Measurements from ENCODE around the gene RHOC. TPM values are rescaled to one million over a fixed set of nuclear protein-coding genes. Genes with fewer than 3 reads are reported as not detected.

RHOC gene
- total RNA-seq, 1 experiment from 2014 or later = 68.9 TPM

DNA sequence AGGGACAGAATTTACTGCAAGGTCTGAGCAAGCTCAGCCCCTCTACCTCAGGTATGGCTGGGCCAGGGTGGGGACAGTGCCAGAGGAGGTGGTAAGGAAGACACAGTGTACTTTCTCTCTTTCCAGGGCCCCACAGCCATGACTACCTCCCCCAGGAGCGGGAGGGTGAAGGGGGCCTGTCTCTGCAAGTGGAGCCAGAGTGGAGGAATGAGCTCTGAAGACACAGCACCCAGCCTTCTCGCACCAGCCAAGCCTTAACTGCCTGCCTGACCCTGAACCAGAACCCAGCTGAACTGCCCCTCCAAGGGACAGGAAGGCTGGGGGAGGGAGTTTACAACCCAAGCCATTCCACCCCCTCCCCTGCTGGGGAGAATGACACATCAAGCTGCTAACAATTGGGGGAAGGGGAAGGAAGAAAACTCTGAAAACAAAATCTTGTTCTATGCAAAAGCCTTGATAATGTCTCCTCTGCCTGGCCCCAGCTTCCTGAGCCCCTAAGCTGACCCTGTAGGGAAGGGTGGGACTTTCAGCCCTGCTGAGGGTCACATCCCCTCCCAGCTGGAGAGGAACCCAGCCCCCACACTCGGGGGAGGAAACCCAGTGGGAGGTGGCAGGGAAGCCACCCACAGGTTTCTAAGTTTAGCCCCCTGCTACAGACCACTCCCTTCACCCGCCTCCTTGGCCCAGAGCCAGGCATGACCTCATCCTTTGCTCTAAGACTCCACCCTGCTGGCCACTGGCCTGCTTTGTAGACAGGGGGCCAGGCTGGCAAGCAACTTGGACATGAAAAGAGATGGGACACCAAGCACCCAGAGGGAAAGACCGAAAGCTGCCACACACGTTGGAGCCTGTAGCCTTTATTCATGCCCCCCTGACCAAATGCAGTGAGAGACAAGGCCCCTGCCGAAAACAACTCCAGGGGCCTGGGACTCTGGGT lies 6.4 kb downstream of the RHOC start (continued):
- TF ChIP-seq SMAD3 (CRISPR knock-in tag; IDR thresholded peaks at IDR 0.05; ENCODE audit: borderline replicate concordance) = peak; percentile 44; the same call in 1 of the 2 replicates
- TF ChIP-seq NR3C1 (CRISPR knock-in tag; conservative IDR thresholded peaks at IDR 0.05; ENCODE audit: low read depth) = no peak
- TF ChIP-seq SOX15 (CRISPR knock-in tag; IDR thresholded peaks at IDR 0.05) = no peak
- no peak for TF ChIP-seq TP53 (CRISPR knock-in tag; IDR thresholded peaks at IDR 0.05)
- TF ChIP-seq TEAD4 (CRISPR knock-in tag; IDR thresholded peaks at IDR 0.05) = no peak
- no peak for TF ChIP-seq ZNF416 (CRISPR knock-in tag; IDR thresholded peaks at IDR 0.05)
- TF ChIP-seq, protein P1, sequence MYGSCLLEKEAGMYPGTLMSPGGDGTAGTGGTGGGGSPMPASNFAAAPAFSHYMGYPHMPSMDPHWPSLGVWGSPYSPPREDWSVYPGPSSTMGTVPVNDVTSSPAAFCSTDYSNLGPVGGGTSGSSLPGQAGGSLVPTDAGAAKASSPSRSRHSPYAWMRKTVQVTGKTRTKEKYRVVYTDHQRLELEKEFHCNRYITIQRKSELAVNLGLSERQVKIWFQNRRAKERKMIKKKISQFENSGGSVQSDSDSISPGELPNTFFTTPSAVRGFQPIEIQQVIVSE (CRISPR knock-in tag; IDR thresholded peaks at IDR 0.05; ENCODE audit: borderline replicate concordance) = no peak
- TF ChIP-seq E2F1 (CRISPR knock-in tag; IDR thresholded peaks at IDR 0.05) = no peak
- no peak for TF ChIP-seq FOXJ3 (CRISPR knock-in tag; IDR thresholded peaks at IDR 0.05; ENCODE audit: borderline replicate concordance)
- no peak for TF ChIP-seq NR2C2 (CRISPR knock-in tag; IDR thresholded peaks at IDR 0.05)
- TF ChIP-seq GTF2I (CRISPR knock-in tag; conservative IDR thresholded peaks at IDR 0.05) = no peak
- TF ChIP-seq GRHL2 (CRISPR knock-in tag; IDR thresholded peaks at IDR 0.05; ENCODE audit: insufficient replicate concordance, severe bottlenecking) = no peak
- TF ChIP-seq ZNF671 (CRISPR knock-in tag; IDR thresholded peaks at IDR 0.05) = no peak

DNA sequence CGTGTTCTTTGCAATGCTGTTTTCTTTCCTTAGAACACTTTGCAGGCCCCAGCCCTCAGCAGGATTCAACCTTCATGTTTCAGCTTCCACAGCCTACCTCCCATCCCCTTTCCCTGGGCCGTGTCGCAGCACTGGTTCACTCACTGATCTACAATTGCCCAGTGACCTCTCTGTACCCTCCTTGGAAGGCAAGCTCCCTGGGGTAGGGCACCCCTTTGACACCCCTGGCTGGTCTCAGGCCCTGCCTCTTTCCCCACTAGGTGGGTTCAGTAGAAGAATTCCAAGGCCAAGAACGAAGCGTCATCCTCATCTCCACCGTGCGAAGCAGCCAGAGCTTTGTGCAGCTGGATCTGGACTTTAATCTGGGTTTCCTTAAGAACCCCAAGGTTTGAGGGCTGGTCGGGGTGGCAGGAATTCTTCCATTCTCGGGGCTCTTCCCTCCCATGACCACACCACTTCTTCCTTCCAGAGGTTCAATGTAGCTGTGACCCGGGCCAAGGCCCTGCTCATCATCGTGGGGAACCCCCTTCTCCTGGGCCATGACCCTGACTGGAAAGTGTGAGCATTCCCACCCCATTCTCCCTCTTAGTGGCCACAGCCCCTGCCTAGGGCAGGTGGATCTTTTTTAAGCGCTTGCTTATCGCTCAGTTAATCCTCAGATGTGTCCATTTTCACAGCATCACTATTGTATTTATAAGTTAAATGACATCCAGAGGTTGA lies 7.3 kb downstream of the RHOC start:
- Mint-ChIP-seq H3K4me3 (no peak overlapping the region), H3K36me3 (peaks cover 55% of the 10 kb centered on the region), H3K27me3 (ENCODE audit: low read depth) (peaks cover 31% of the 10 kb centered on the region), H3K27ac (no peak overlapping the region), H3K9me3 (no peaks in the 10 kb centered on the region), H3K4me1 (peaks cover 69% of the 10 kb centered on the region)
- ChIA-PET POLR2A (interaction anchor here (1.3 to 1.9 kb wide), 2 partner anchors 25 to 28 kb away, joined by 4 to 5 read pairs; partner anchors contain the start of gene MOV10), CTCF (interaction anchor here (1.0 to 2.7 kb wide), 3 partner anchors 17 to 309 kb away, joined by 3 to 16 read pairs (median 13); partner anchors contain the start of gene MOV10)
- DNase-seq (ENCODE audit: low spot score) = no peak
- TF ChIP-seq ZNF396 (CRISPR knock-in tag; IDR thresholded peaks at IDR 0.05; ENCODE audit: borderline replicate concordance) = no peak
- TF ChIP-seq, protein P2, sequence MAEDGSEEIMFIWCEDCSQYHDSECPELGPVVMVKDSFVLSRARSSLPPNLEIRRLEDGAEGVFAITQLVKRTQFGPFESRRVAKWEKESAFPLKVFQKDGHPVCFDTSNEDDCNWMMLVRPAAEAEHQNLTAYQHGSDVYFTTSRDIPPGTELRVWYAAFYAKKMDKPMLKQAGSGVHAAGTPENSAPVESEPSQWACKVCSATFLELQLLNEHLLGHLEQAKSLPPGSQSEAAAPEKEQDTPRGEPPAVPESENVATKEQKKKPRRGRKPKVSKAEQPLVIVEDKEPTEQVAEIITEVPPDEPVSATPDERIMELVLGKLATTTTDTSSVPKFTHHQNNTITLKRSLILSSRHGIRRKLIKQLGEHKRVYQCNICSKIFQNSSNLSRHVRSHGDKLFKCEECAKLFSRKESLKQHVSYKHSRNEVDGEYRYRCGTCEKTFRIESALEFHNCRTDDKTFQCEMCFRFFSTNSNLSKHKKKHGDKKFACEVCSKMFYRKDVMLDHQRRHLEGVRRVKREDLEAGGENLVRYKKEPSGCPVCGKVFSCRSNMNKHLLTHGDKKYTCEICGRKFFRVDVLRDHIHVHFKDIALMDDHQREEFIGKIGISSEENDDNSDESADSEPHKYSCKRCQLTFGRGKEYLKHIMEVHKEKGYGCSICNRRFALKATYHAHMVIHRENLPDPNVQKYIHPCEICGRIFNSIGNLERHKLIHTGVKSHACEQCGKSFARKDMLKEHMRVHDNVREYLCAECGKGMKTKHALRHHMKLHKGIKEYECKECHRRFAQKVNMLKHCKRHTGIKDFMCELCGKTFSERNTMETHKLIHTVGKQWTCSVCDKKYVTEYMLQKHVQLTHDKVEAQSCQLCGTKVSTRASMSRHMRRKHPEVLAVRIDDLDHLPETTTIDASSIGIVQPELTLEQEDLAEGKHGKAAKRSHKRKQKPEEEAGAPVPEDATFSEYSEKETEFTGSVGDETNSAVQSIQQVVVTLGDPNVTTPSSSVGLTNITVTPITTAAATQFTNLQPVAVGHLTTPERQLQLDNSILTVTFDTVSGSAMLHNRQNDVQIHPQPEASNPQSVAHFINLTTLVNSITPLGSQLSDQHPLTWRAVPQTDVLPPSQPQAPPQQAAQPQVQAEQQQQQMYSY (CRISPR knock-in tag; IDR thresholded peaks at IDR 0.05) = no peak
- TF ChIP-seq AR (CRISPR knock-in tag; IDR thresholded peaks at IDR 0.05) = no peak
- TF ChIP-seq ESRRA (CRISPR knock-in tag; IDR thresholded peaks at IDR 0.05; ENCODE audit: borderline replicate concordance) = no peak
- no peak for TF ChIP-seq ZNF423 (CRISPR knock-in tag; IDR thresholded peaks at IDR 0.05)
- ATAC-seq = no peak
